Mesodermal cell (in vitro differentiated cells): Measurements from ENCODE around the gene PPP1R14D.

ENCODE experiments used
- H3K27ac ChIP-seq: 2 replicates; pipeline ENCODE4 v1.7.0; 2013; ENCODE audit warnings: mild to moderate bottlenecking, low read depth, low read length, moderate library complexity; ENCODE audit not compliant: severe bottlenecking
- H3K36me3 ChIP-seq: 2 replicates; pipeline ENCODE4 v1.7.1; 2013; ENCODE audit warnings: mild to moderate bottlenecking, low read length, moderate library complexity; ENCODE audit not compliant: control insufficient read depth, insufficient read depth
- H3K4me1 ChIP-seq: one replicate; pipeline ENCODE4 v1.7.1; 2013; ENCODE audit warnings: mild to moderate bottlenecking, low read length; ENCODE audit not compliant: insufficient read depth, control insufficient read depth, poor library complexity, severe bottlenecking
- H3K4me3 ChIP-seq: 2 replicates; pipeline ENCODE4 v1.7.0; 2013; ENCODE audit warnings: low read length, control low read depth, mild to moderate bottlenecking; ENCODE audit not compliant: insufficient read depth, poor library complexity, severe bottlenecking; ENCODE audit errors: extremely low read depth
- H3K9me3 ChIP-seq: 2 replicates; pipeline ENCODE4 v1.7.1; 2013; ENCODE audit warnings: mild to moderate bottlenecking, low read length, moderate library complexity; ENCODE audit not compliant: control insufficient read depth
- WGBS, 2 experiments: methylation state at CpG; one replicate each; pipeline ENCODE4 v1.1.5; 2013; ENCODE audit warnings: missing lambda C conversion rate in 2 of 2; ENCODE audit not compliant: insufficient coverage in 2 of 2; 5-methylcytosine and 5-hydroxymethylcytosine counted together

The PPP1R14D gene

GRCh38 chr15:40836020-40836419 is 7.5 kb upstream of the PPP1R14D start:
- H3K4me1 ChIP-seq: no peaks in the 10 kb centered on the region
- no peak overlapping the region for H3K27ac ChIP-seq
- 83% methylated on average over 1 of the region's 1 CpG; no CpG with 5 or more reads in 1 of the 2 experiments for whole genome bisulfite sequencing, 2 experiments
- no peaks in the 10 kb centered on the region for H3K36me3 ChIP-seq
- no peak overlapping the region for H3K4me3 ChIP-seq
- no peaks in the 10 kb centered on the region for H3K9me3 ChIP-seq

- Histone ChIP-seq H3K36me3 (no peaks in the 10 kb centered on the region), H3K27ac (no peak overlapping the region), H3K4me3 (no peak overlapping the region), H3K9me3 (no peaks in the 10 kb centered on the region), H3K4me1 (no peaks in the 10 kb centered on the region)
These were observed 4.4 kb upstream of the PPP1R14D start for GRCh38 chr15:40832903-40833302.

- Histone ChIP-seq H3K27ac (no peak overlapping the region), H3K4me3 (no peak overlapping the region), H3K4me1 (no peaks in the 10 kb centered on the region), H3K36me3 (no peaks in the 10 kb centered on the region), H3K9me3 (no peaks in the 10 kb centered on the region)
- WGBS, 2 experiments: 71 to 85% methylated on average over 1 of the region's 1 CpG
These were observed 3.4 kb upstream of the PPP1R14D start for GRCh38 chr15:40831861-40832260.

GRCh38 chr15:40830884-40831283 is 2.4 kb upstream of the PPP1R14D start:
- no peaks in the 10 kb centered on the region for H3K36me3 ChIP-seq
- 83% methylated on average over 1 of the region's 2 CpGs; no CpG with 5 or more reads in 1 of the 2 experiments for WGBS, 2 experiments
- H3K27ac ChIP-seq: no peak overlapping the region
- H3K9me3 ChIP-seq: no peaks in the 10 kb centered on the region
- H3K4me3 ChIP-seq: no peak overlapping the region
- H3K4me1 ChIP-seq: no peaks in the 10 kb centered on the region

- H3K4me1 ChIP-seq: no peaks in the 10 kb centered on the region
- H3K4me3 ChIP-seq: no peak overlapping the region
These were observed 607 bp upstream of the PPP1R14D start for GRCh38 chr15:40829115-40829514.

GRCh38 chr15:40826423-40827075 is 2.0 kb downstream of the PPP1R14D start:
- Histone ChIP-seq H3K9me3 (no peaks in the 10 kb centered on the region), H3K36me3 (no peaks in the 10 kb centered on the region), H3K27ac (no peak overlapping the region), H3K4me1 (no peaks in the 10 kb centered on the region), H3K4me3 (no peak overlapping the region)
- 83% methylated on average over 2 of the region's 4 CpGs; no CpG with 5 or more reads in 1 of the 2 experiments for WGBS, 2 experiments

More at GRCh38 chr15:40829115-40829514, 607 bp upstream of the PPP1R14D start:
- Histone ChIP-seq H3K36me3 (no peaks in the 10 kb centered on the region), H3K9me3 (no peaks in the 10 kb centered on the region), H3K27ac (no peak overlapping the region)
- WGBS, 2 experiments: 91 to 96% methylated on average over 7 of the region's 7 CpGs

GRCh38 chr15:40825661-40826422 is 2.7 kb downstream of the PPP1R14D start:
- no peak overlapping the region for H3K4me3 ChIP-seq
- no peaks in the 10 kb centered on the region for H3K9me3 ChIP-seq
- H3K27ac ChIP-seq: no peak overlapping the region
- no peaks in the 10 kb centered on the region for H3K36me3 ChIP-seq
- 78 to 94% methylated on average over 2 of the region's 5 CpGs for WGBS, 2 experiments
- no peaks in the 10 kb centered on the region for H3K4me1 ChIP-seq

- H3K27ac ChIP-seq: no peak overlapping the region
- H3K4me1 ChIP-seq: no peaks in the 10 kb centered on the region
- WGBS, 2 experiments: no CpG with 5 or more reads among the region's 1 CpG
- no peaks in the 10 kb centered on the region for H3K36me3 ChIP-seq
- H3K4me3 ChIP-seq: no peak overlapping the region
- no peaks in the 10 kb centered on the region for H3K9me3 ChIP-seq
These were observed 4.8 kb downstream of the PPP1R14D start for GRCh38 chr15:40823572-40824343.

- 97 to 100% methylated on average over 2 of the region's 2 CpGs for WGBS, 2 experiments
- H3K4me3 ChIP-seq: no peak overlapping the region
- no peak overlapping the region for H3K27ac ChIP-seq
- H3K4me1 ChIP-seq: no peaks in the 10 kb centered on the region
- no peaks in the 10 kb centered on the region for H3K36me3 ChIP-seq
- H3K9me3 ChIP-seq: no peaks in the 10 kb centered on the region
These were observed 7.3 kb downstream of the PPP1R14D start for GRCh38 chr15:40821195-40821594.

- H3K9me3 ChIP-seq: no peaks in the 10 kb centered on the region
- no peak overlapping the region for H3K4me3 ChIP-seq
- no peaks in the 10 kb centered on the region for H3K4me1 ChIP-seq
- H3K36me3 ChIP-seq: no peaks in the 10 kb centered on the region
- no peak overlapping the region for H3K27ac ChIP-seq
- 93 to 95% methylated on average over 6 to 7 of the region's 7 CpGs for WGBS, 2 experiments
These were observed 9.5 kb downstream of the PPP1R14D start for GRCh38 chr15:40819048-40819447.
